HUES48 (cell line): ENCODE measurements around the gene VIPR1.
"Not testable (repeated sequence)": the region's sequence is repeated elsewhere in the genome, so short reads cannot be mapped to it uniquely, and the experiment has no call there.

Experiments used
- H3K27ac ChIP-seq: one replicate; pipeline ENCODE4 v1.7.0; 2013; ENCODE audit warnings: low read depth, low read length, inconsistent platforms
- H3K27me3 ChIP-seq: 2 replicates; pipeline ENCODE4 v1.6.1; 2013; ENCODE audit warnings: mild to moderate bottlenecking, low read length; ENCODE audit not compliant: control insufficient read depth, insufficient read depth
- H3K36me3 ChIP-seq: 2 replicates; pipeline ENCODE4 v1.6.1; 2013; ENCODE audit warnings: low read length; ENCODE audit not compliant: control insufficient read depth, insufficient read depth
- H3K4me1 ChIP-seq: 2 replicates; pipeline ENCODE4 v1.6.1; 2013; ENCODE audit warnings: mild to moderate bottlenecking, low read length; ENCODE audit not compliant: control insufficient read depth, insufficient read depth
- H3K4me3 ChIP-seq: 2 replicates; pipeline ENCODE4 v1.5.1; 2013; ENCODE audit warnings: mild to moderate bottlenecking, low read depth, low read length
- H3K9ac ChIP-seq: 2 replicates; pipeline ENCODE4 v1.6.1; 2013; ENCODE audit warnings: mild to moderate bottlenecking, low read depth, low read length, moderate library complexity
- H3K9me3 ChIP-seq: 2 replicates; pipeline ENCODE4 v1.6.1; 2013; ENCODE audit warnings: low read length; ENCODE audit not compliant: control insufficient read depth, insufficient read depth

VIPR1 gene

DNA sequence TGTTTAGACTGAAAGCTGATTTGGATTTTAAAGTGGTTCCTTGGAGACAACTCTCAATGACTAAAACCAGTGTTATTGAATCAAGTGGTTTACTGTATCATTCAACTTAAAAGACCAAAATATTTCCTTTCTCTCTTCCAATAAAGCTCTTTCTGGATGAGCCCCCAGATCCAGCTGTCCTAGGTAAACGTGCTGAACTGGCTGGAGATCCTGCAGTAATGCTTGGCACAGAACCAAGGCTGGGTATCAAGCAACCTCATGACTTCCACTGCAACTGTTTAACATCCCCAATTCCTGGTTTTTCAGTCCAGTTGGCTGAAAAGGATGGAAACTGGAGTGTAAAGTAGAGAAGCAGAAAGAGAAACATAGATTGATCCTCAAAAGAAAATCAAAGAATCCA lies 50.4 kb downstream of the VIPR1 start:
- Histone ChIP-seq H3K4me3 (no peak overlapping the region), H3K27me3 (no peaks in the 10 kb centered on the region), H3K9ac (no peak overlapping the region), H3K4me1 (no peaks in the 10 kb centered on the region), H3K9me3 (no peaks in the 10 kb centered on the region), H3K36me3 (peaks cover 76% of the 10 kb centered on the region), H3K27ac (no peak overlapping the region)

- no peaks in the 10 kb centered on the region for H3K9me3 ChIP-seq
- peaks cover 95% of the 10 kb centered on the region for H3K36me3 ChIP-seq
- no peaks in the 10 kb centered on the region for H3K27me3 ChIP-seq
- H3K4me1 ChIP-seq: no peaks in the 10 kb centered on the region
- H3K9ac ChIP-seq: no peak overlapping the region
- no peak overlapping the region for H3K27ac ChIP-seq
- H3K4me3 ChIP-seq: no peak overlapping the region
Observed at GRCh38 chr3:42556089-42556632, 53.7 kb downstream of the VIPR1 start.

- H3K4me3 ChIP-seq, H3K4me1 ChIP-seq, H3K9ac ChIP-seq, H3K9me3 ChIP-seq, H3K27me3 ChIP-seq, H3K27ac ChIP-seq: not testable (repeated sequence)
- peaks cover 94% of the 10 kb centered on the region for H3K36me3 ChIP-seq
Observed at GRCh38 chr3:42556817-42557216, 54.4 kb downstream of the VIPR1 start.

DNA sequence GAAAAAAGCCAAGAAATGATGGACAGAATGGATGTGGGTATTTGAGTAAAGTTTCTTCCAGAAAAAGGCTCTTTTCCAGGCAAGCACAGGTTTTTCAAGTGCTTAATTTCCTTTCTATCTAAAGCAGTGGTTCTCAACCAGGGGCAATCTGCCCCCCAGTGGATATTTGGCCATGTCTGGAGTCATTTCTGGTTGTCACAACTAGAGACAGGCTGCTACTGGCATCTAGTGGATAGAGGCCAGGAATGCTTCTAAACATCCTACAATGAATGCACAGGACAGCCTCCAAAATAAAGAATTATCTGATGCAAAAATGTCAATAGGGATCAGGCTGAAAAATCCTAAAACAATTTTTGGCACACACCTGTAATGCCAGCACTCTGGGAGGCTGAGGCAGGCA lies 55.4 kb downstream of the VIPR1 start:
- no peak overlapping the region for H3K9ac ChIP-seq
- no peaks in the 10 kb centered on the region for H3K27me3 ChIP-seq
- H3K4me3 ChIP-seq: no peak overlapping the region
- peaks cover 93% of the 10 kb centered on the region for H3K36me3 ChIP-seq
- no peaks in the 10 kb centered on the region for H3K4me1 ChIP-seq
- H3K9me3 ChIP-seq: no peaks in the 10 kb centered on the region
- no peak overlapping the region for H3K27ac ChIP-seq

DNA sequence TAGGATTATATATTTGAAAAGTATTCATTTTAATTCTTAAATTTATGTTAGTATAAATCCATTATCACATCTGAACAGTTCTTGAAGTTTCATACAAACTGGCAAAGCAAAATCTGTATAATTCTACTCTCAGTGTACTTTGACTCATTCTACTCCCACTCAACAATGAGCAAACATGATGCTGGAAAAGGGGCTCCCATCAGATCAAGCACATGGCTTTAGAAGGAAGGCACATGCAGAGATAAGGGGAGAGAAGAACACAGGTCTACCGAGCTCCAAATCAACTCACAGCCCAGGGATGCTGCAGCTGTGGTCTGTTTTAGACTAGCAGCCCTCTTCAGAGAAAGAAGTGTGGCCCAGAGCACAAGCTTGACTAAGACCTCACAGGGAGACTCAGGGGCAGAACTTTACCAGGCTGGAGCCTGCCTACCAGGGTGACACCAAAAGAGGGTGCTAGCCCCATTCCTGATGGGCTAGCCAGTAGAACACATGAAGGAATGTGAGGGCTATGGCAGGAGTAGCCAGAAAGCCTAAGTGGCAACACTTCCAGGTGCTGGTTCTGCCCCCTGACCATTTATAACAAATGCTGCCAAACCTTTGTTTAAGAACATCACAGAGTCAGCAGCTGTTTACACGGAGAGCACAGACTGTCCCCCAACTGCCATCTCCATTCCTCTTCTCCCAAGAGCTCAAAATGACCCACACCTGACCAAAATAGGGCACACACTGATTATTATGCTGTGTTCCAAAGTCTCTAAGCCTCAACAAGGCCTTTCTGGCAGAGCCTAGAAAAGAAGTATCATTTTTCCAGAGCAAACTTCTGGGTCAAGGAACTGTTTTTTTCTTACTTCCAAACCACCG lies 59.8 kb downstream of the VIPR1 start:
- Histone ChIP-seq H3K4me1 (no peaks in the 10 kb centered on the region), H3K4me3 (no peak overlapping the region), H3K27ac (no peak overlapping the region), H3K9ac (no peak overlapping the region), H3K27me3 (no peaks in the 10 kb centered on the region), H3K36me3 (peaks cover 90% of the 10 kb centered on the region), H3K9me3 (no peaks in the 10 kb centered on the region)

- Histone ChIP-seq H3K9ac (no peak overlapping the region), H3K36me3 (peaks cover 46% of the 10 kb centered on the region), H3K9me3 (no peaks in the 10 kb centered on the region), H3K4me1 (no peaks in the 10 kb centered on the region), H3K4me3 (no peak overlapping the region), H3K27me3 (no peaks in the 10 kb centered on the region), H3K27ac (no peak overlapping the region)
Observed at GRCh38 chr3:42569593-42570142, 67.2 kb downstream of the VIPR1 start.

GRCh38 chr3:42572278-42572677 lies 69.8 kb downstream of the VIPR1 start:
- H3K36me3 ChIP-seq: peaks cover 32% of the 10 kb centered on the region
- no peaks in the 10 kb centered on the region for H3K27me3 ChIP-seq
- no peak overlapping the region for H3K9ac ChIP-seq
- H3K4me1 ChIP-seq: no peaks in the 10 kb centered on the region
- peaks cover 5% of the 10 kb centered on the region for H3K9me3 ChIP-seq
- H3K27ac ChIP-seq: no peak overlapping the region
- no peak overlapping the region for H3K4me3 ChIP-seq

DNA sequence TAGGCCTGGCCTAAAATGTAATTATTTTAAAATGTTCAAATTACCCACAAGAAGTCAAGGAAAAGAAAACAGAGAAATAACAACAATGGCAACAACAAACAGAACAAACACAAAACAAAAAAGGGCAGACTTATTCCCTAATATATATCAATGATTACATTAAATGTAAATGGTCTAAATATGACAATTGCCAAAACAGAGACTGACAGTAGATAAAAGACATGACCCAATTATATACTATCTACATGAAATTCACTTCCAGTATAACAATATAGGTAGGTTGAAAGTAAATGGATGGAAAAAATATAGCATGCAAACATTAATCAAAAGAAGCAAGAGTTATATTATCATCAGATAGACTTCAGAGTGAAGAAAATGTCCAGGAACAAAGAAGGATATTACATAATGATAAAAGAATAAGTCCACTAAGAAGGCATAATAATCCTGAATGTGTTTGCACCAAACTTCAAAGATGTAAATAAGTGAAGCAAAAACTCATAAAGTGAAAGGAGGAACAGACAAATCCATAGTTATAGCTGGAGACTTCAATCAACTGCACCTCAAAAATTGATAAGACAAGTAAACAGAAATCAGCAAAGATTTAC lies 72.8 kb downstream of the VIPR1 start:
- peaks cover 12% of the 10 kb centered on the region for H3K36me3 ChIP-seq
- no peak overlapping the region for H3K4me3 ChIP-seq
- peaks cover 5% of the 10 kb centered on the region for H3K9me3 ChIP-seq
- H3K27me3 ChIP-seq: no peaks in the 10 kb centered on the region
- no peak overlapping the region for H3K9ac ChIP-seq
- no peak overlapping the region for H3K27ac ChIP-seq
- no peaks in the 10 kb centered on the region for H3K4me1 ChIP-seq

DNA sequence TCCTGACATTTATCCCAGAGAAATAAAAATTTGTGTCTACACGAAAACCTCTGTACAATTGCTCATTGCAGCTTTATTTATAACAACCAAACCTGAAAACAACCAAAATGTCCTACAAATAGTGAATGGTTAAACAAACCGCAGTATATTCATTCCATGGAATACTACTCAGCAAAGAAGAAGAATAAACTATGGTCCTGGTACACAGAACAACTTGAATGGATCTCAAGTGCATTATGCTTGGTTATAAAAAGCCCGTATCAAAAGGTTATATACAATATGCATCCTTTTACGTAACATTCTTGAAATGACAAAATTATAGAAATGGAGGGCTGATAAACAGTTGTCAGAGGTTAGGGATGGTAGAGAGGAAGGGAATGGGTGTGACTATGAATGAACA lies 75.6 kb downstream of the VIPR1 start:
- Histone ChIP-seq H3K9me3 (peaks cover 5% of the 10 kb centered on the region), H3K4me1 (peaks cover 10% of the 10 kb centered on the region), H3K36me3 (peaks cover 12% of the 10 kb centered on the region), H3K27me3 (no peaks in the 10 kb centered on the region), H3K4me3 (no peak overlapping the region), H3K9ac (no peak overlapping the region), H3K27ac (no peak overlapping the region)

- not testable (repeated sequence) for H3K27me3 ChIP-seq, H3K27ac ChIP-seq, H3K9ac ChIP-seq, H3K4me3 ChIP-seq, H3K9me3 ChIP-seq
- Histone ChIP-seq H3K4me1 (peaks cover 18% of the 10 kb centered on the region), H3K36me3 (peaks cover 12% of the 10 kb centered on the region)
Observed at GRCh38 chr3:42579346-42579745, 76.9 kb downstream of the VIPR1 start.

DNA sequence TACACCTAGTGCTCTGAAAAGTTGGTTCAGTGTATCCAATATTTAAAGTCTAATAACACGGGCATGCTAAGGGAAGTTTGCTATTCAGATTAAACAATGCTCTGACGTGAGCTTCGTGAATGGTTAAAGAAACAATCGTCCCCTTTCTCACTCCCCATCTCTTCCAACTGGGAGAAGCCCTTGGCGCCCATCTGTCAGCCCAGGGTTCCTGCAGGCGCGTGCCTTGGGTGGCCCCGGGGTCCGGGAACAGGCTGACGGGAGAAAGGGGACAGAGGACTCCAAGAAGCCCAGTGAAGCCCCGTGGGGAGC lies 78.9 kb downstream of the VIPR1 start:
- Histone ChIP-seq H3K9ac (peak overlapping the region; percentile 68), H3K27me3 (no peaks in the 10 kb centered on the region), H3K4me1 (peaks cover 18% of the 10 kb centered on the region), H3K9me3 (no peaks in the 10 kb centered on the region), H3K27ac (peak overlapping the region; percentile 97), H3K36me3 (peaks cover 4% of the 10 kb centered on the region; the same call in 1 of the 2 replicates), H3K4me3 (peak overlapping the region; percentile 77)
